ENCODE data around the gene MYMK. TPM values are rescaled to one million over a fixed set of nuclear protein-coding genes. Genes with fewer than 3 reads are reported as not detected.

Gene MYMK
- total and polyA plus RNA-seq, 2 of the 4 experiments (the other 2 are of a cell fraction): not detected

DNA sequence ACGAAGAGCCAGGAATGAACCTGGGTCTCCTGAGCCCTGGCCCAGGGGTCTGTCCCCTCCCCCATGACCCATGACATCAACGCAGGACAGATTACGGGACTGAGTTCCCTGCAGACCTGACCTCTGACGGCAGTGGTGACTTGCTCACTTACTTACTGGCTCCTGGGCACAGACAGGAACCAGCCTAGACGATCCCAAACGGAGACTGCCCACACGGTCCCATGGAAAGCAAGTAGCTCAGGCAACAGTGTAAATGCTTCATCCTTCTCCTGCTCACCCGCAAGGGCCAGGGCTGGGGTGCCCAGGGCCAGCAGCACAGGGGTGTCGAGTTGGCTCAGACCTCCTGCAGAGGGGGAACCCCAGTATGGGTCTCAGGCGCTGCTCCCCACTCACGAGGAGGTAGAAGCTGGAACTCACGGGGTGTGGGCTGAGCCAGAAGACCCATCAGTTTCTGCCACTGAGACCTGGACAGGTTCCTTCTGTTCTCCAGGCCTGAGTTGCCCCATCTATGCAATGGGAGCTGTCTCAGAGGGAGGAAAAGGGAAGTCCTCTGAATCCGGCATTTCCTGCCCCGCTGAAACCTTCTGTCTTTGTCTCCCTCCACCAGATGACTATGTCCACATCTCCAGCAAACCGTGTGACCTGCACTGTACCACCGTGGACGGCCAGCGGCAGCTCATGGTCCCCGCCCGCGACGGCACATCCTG, 15.4 kb upstream of the MYMK start:
- Histone ChIP-seq H4K20me1 (ENCODE audit: insufficient read depth, low read length) (no peaks in the 10 kb centered on the region), H3K4ac (ENCODE audit: low read depth, low read length) (no peak overlapping the region), H3K27me3 (ENCODE audit: control insufficient read depth, insufficient read depth, low read length) (peaks cover 50% of the 10 kb centered on the region), H2AK9ac (replicated peaks; ENCODE audit: low read depth, low read length, poor library complexity) (no peak overlapping the region), H4K91ac (ENCODE audit: insufficient read depth, low read depth, low read length) (no peak overlapping the region), H2BK15ac (ENCODE audit: low read depth, low read length) (no peak overlapping the region), H3K4me3 (ENCODE audit: insufficient read depth, low read depth, low read length) (no peak overlapping the region), H3K79me1 (ENCODE audit: low read depth in 1 of 2, low read length in 2 of 2) (no peaks in the 10 kb centered on the region), H3K14ac (replicated peaks; ENCODE audit: low read depth, low read length) (no peak overlapping the region), H2BK5ac (ENCODE audit: low read depth, low read length, poor library complexity, severe bottlenecking) (no peak overlapping the region), H3K9ac (ENCODE audit: low read depth, low read length) (no peak overlapping the region), H2BK120ac (ENCODE audit: low read depth, low read length) (no peak overlapping the region), H3K4me1 (ENCODE audit: control insufficient read depth, insufficient read depth, low read length) (no peaks in the 10 kb centered on the region), H2AK5ac (ENCODE audit: low read depth, low read length) (no peak overlapping the region), H3K4me2 (ENCODE audit: low read depth, low read length) (no peak overlapping the region), H3K23ac (ENCODE audit: low read depth, low read length) (no peak overlapping the region), H3K27ac (ENCODE audit: insufficient read depth, low read length) (no peak overlapping the region), H3K56ac (ENCODE audit: extremely low read depth, insufficient read depth, low read length) (no peak overlapping the region), H4K8ac (ENCODE audit: low read depth in 2 of 2, low read length in 2 of 2) (no peak overlapping the region), H3K9me1 (ENCODE audit: insufficient read depth, low read length) (no peaks in the 10 kb centered on the region), H2BK20ac (ENCODE audit: low read depth, low read length) (no peak overlapping the region), H3K36me3 (ENCODE audit: control insufficient read depth, insufficient read depth, low read length) (no peaks in the 10 kb centered on the region), H3K18ac (ENCODE audit: low read depth, low read length) (no peak overlapping the region), H3K9me3 (ENCODE audit: control insufficient read depth, insufficient read depth, low read length) (no peaks in the 10 kb centered on the region), H4K5ac (ENCODE audit: low read depth, low read length) (no peak overlapping the region), H2AFZ (replicated peaks; ENCODE audit: low read length, poor library complexity) (no peak overlapping the region)
- DNase-seq (no peak), ATAC-seq (ENCODE audit: low read depth) (no peak)
- dilution Hi-C loops (cut with HindIII; ENCODE audit: low sequenced_read_pairs, unreplicated experiment): no loop called here
- CTCF ChIA-PET: no interaction called here
- TF ChIP-seq RCOR1 (IDR thresholded peaks at IDR 0.05; ENCODE audit: insufficient replicate concordance, low read length) (no peak), RFX5 (IDR thresholded peaks at IDR 0.05; ENCODE audit: low read depth, low read length) (no peak), RAD21 (IDR thresholded peaks at IDR 0.05; ENCODE audit: low read length) (no peak), FOS (IDR thresholded peaks at IDR 0.05; ENCODE audit: low read depth, low read length) (no peak), NFE2L2 (IDR thresholded peaks at IDR 0.05; ENCODE audit: low read depth, low read length) (no peak), USF2 (IDR thresholded peaks at IDR 0.05; ENCODE audit: low read depth, low read length) (no peak), MAZ (IDR thresholded peaks at IDR 0.05; ENCODE audit: borderline replicate concordance, low read depth, low read length) (no peak), CHD1 (IDR thresholded peaks at IDR 0.05; ENCODE audit: low read depth, low read length) (no peak), MXI1 (IDR thresholded peaks at IDR 0.05; ENCODE audit: borderline replicate concordance, low read depth, low read length) (no peak), ELK1 (IDR thresholded peaks at IDR 0.05; ENCODE audit: borderline replicate concordance, low read depth, low read length) (no peak)
- TF ChIP-seq, protein P1, sequence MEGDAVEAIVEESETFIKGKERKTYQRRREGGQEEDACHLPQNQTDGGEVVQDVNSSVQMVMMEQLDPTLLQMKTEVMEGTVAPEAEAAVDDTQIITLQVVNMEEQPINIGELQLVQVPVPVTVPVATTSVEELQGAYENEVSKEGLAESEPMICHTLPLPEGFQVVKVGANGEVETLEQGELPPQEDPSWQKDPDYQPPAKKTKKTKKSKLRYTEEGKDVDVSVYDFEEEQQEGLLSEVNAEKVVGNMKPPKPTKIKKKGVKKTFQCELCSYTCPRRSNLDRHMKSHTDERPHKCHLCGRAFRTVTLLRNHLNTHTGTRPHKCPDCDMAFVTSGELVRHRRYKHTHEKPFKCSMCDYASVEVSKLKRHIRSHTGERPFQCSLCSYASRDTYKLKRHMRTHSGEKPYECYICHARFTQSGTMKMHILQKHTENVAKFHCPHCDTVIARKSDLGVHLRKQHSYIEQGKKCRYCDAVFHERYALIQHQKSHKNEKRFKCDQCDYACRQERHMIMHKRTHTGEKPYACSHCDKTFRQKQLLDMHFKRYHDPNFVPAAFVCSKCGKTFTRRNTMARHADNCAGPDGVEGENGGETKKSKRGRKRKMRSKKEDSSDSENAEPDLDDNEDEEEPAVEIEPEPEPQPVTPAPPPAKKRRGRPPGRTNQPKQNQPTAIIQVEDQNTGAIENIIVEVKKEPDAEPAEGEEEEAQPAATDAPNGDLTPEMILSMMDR (conservative IDR thresholded peaks at IDR 0.05; ENCODE audit: low read depth, low read length): no peak
- POLR2A ChIA-PET (ENCODE audit: unreplicated experiment): no interaction called here
- 78% methylated on average over 11 of the region's 22 CpGs; no CpG with 5 or more reads in 1 of the 2 experiments for WGBS, 2 experiments (ENCODE audit: extremely low coverage in 2 of 2, insufficient read length in 1 of 2)
- in situ Hi-C loops (cut with MboI; ENCODE audit: low sequenced_read_pairs): loop anchor here (10.0 kb wide), 2 partner anchors 195 to 455 kb away; partner anchors contain the start of genes SARDH and VAV2
- intact Hi-C loops (cut with micrococcal nuclease): no loop called here
- BruUV-seq (replicated peaks): no TSS peak
